ENCODE results near the gene RIBC2.

DNA sequence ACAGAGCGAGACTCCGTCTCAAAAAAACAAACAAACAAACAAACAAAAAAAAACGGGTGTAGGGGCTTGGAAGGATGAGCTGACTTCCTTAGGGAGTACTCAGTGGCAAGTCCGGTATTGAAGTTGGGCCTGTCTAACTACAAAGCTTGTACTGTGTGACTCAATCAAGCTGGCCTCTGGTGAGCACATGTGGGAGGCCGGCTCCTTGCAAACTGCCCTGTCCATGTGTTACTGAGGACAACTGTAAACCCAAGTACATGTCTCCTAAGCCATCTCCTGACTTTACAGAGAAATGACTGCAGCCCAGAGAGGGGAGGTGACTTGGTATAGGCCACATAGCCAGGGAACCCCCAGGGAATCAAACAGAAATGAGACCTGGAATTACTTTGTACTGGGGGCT lies 11.6 kb downstream of the RIBC2 start:
- TF ChIP-seq CHD1 (IDR thresholded peaks at IDR 0.05; ENCODE audit: low read depth, low read length) (no peak), POLR2A (IDR thresholded peaks at IDR 0.05; ENCODE audit: low read depth, low read length) (no peak), RAD21 (IDR thresholded peaks at IDR 0.05; ENCODE audit: low read length) (no peak), USF2 (IDR thresholded peaks at IDR 0.05; ENCODE audit: low read depth, low read length) (no peak), RCOR1 (IDR thresholded peaks at IDR 0.05; ENCODE audit: insufficient replicate concordance, low read length) (no peak), MXI1 (IDR thresholded peaks at IDR 0.05; ENCODE audit: borderline replicate concordance, low read depth, low read length) (no peak), BHLHE40 (IDR thresholded peaks at IDR 0.05; ENCODE audit: low read depth, low read length) (no peak), RFX5 (IDR thresholded peaks at IDR 0.05; ENCODE audit: low read depth, low read length) (no peak), SMC3 (IDR thresholded peaks at IDR 0.05; ENCODE audit: low read depth, low read length) (no peak), MAZ (IDR thresholded peaks at IDR 0.05; ENCODE audit: borderline replicate concordance, low read depth, low read length) (no peak)
- TF ChIP-seq, protein P1, sequence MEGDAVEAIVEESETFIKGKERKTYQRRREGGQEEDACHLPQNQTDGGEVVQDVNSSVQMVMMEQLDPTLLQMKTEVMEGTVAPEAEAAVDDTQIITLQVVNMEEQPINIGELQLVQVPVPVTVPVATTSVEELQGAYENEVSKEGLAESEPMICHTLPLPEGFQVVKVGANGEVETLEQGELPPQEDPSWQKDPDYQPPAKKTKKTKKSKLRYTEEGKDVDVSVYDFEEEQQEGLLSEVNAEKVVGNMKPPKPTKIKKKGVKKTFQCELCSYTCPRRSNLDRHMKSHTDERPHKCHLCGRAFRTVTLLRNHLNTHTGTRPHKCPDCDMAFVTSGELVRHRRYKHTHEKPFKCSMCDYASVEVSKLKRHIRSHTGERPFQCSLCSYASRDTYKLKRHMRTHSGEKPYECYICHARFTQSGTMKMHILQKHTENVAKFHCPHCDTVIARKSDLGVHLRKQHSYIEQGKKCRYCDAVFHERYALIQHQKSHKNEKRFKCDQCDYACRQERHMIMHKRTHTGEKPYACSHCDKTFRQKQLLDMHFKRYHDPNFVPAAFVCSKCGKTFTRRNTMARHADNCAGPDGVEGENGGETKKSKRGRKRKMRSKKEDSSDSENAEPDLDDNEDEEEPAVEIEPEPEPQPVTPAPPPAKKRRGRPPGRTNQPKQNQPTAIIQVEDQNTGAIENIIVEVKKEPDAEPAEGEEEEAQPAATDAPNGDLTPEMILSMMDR (conservative IDR thresholded peaks at IDR 0.05; ENCODE audit: low read depth, low read length) = no peak
- TF ChIP-seq, protein P2, sequence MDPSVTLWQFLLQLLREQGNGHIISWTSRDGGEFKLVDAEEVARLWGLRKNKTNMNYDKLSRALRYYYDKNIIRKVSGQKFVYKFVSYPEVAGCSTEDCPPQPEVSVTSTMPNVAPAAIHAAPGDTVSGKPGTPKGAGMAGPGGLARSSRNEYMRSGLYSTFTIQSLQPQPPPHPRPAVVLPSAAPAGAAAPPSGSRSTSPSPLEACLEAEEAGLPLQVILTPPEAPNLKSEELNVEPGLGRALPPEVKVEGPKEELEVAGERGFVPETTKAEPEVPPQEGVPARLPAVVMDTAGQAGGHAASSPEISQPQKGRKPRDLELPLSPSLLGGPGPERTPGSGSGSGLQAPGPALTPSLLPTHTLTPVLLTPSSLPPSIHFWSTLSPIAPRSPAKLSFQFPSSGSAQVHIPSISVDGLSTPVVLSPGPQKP (IDR thresholded peaks at IDR 0.05; ENCODE audit: borderline replicate concordance, low read depth, low read length) = no peak

Measured in IMR-90 (cell line).